ENCODE results near the gene SART3.
"Not testable (repeated sequence)": the region's sequence is repeated elsewhere in the genome, so short reads cannot be mapped to it uniquely, and the experiment has no call there.

SART3 gene

GRCh38 chr12:108581311-108582227 is 20.6 kb upstream of the SART3 start:
- DNase-seq: no peak

GRCh38 chr12:108580531-108580930 is 19.6 kb upstream of the SART3 start:
- no peak for DNase-seq

- DNase-seq: no peak
These were observed 17.8 kb upstream of the SART3 start for GRCh38 chr12:108578813-108579212.

- DNase-seq: no peak
These were observed 17.3 kb upstream of the SART3 start for GRCh38 chr12:108578264-108578663.

- no peak for DNase-seq
These were observed 16.5 kb upstream of the SART3 start for GRCh38 chr12:108577458-108577857.

- no peak for DNase-seq
These were observed 15.8 kb upstream of the SART3 start for GRCh38 chr12:108576660-108577234.

- no peak for DNase-seq
These were observed 14.4 kb upstream of the SART3 start for GRCh38 chr12:108575199-108575912.

- not testable (repeated sequence) for DNase-seq
These were observed 13.3 kb upstream of the SART3 start for GRCh38 chr12:108574276-108574675.

GRCh38 chr12:108573317-108573716 is 12.3 kb upstream of the SART3 start:
- no peak for DNase-seq

- no peak for DNase-seq
These were observed 11.3 kb upstream of the SART3 start for GRCh38 chr12:108572166-108572790.

- DNase-seq: no peak
These were observed 10.7 kb upstream of the SART3 start for GRCh38 chr12:108571609-108572165.

GRCh38 chr12:108570743-108571608 is 10.0 kb upstream of the SART3 start:
- DNase-seq: no peak

GRCh38 chr12:108568338-108569154 is 7.6 kb upstream of the SART3 start:
- no peak for DNase-seq

GRCh38 chr12:108567406-108568337 is 6.7 kb upstream of the SART3 start:
- no peak for DNase-seq

GRCh38 chr12:108566452-108566851 is 5.5 kb upstream of the SART3 start:
- DNase-seq: no peak

GRCh38 chr12:108565976-108566375 is 5.0 kb upstream of the SART3 start:
- no peak for DNase-seq

GRCh38 chr12:108565146-108565545 is 4.2 kb upstream of the SART3 start:
- DNase-seq: no peak

- DNase-seq: no peak
These were observed 3.8 kb upstream of the SART3 start for GRCh38 chr12:108564724-108565123.

- no peak for DNase-seq
These were observed 2.8 kb upstream of the SART3 start for GRCh38 chr12:108563804-108564151.

Data from NCI-H524 treated with DMSO at 0.1 percent for 48 hours (cell line).